HG02970 (cell line): ENCODE data around the gene NSL1.
"Not testable (repeated sequence)": the region's sequence is repeated elsewhere in the genome, so short reads cannot be mapped to it uniquely, and the experiment has no call there.

Experiments used
- ATAC-seq: cut with Tn5 transposase; IDR thresholded peaks from one replicate; pipeline ENCODE4 v1.9.1; 2021; ENCODE audit warnings: mild to moderate bottlenecking, moderate library complexity, moderate number of reproducible peaks; ENCODE audit not compliant: unreplicated experiment, low FRiP score

NSL1 gene

DNA sequence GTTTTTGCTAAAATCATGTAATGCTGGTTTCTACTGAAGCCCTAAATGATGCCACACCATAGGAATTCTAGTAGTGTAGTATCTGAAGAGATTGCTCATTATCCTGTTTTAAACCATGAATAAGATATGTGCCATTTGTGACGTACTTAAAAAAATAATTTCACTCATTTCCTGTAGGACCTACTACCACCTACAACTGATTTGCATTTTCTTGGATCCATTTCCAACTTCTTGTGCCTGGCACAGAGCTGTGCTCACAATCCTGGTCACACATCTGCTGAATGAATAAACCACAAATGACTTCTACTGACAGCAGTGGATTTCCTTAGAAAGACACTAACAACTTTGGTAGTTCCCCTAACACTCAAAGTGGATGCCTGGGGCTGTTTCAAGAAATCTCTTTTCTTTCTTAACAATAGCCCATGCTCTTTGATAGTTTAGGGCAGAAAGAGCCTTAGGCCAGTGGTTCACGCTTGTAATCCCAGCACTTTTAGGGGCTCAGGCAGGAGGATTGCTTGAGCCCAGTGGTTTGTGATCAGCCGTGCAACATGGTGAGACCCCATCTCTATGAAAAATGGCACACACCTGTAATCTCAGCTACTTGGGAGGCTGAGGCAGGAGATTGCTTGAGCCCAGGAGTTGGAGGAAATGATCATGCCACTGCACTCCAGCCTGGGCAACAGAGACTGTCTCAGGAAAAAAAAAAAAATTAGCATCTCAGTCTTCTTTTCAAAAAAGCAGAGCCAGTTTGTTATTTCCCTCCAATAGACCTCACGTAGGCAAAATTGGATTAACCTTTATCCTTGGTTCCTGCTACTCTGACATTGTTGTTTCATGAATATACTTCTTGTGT is 78.9 kb downstream of the NSL1 start:
- no peak for ATAC-seq

DNA sequence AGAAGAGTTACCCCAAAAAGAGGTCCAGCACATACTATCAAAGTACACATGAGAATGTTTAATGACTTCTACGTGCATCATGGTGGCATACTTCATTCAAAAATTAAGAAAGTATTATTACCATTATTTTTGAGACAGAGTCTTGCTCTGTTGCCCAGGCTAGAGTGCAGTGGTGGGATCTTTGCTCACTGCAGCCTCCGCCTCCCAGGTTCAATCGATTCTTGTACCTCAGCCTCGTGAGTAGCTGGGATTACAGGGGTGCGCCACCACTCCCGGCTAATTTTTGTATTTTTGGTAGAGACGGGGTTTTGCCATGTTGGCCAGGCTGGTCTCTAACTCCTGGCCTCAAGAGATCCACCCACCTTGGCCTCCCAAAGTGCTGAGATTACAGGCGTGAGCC is 79.6 kb downstream of the NSL1 start:
- not testable (repeated sequence) for ATAC-seq

DNA sequence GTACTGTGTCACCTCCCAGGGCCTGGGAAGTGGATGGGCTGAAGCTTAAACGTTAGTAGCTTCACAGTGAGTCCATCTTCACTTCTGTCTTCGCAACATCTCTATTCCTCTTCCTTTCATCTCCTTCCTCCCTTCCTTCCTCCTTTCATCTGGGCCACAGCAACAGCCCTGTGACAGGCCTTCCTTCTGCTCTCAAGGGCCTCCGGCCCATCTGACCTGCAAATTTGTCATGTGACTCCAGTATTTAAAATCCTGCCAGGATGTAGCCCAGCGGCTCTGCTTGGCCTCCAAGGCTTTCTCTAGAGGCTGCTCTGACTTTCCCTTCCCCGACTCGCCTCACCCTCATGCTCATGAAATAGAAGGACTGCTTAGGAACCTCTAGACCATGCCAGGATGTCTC is 81.0 kb downstream of the NSL1 start:
- ATAC-seq, result no peak

DNA sequence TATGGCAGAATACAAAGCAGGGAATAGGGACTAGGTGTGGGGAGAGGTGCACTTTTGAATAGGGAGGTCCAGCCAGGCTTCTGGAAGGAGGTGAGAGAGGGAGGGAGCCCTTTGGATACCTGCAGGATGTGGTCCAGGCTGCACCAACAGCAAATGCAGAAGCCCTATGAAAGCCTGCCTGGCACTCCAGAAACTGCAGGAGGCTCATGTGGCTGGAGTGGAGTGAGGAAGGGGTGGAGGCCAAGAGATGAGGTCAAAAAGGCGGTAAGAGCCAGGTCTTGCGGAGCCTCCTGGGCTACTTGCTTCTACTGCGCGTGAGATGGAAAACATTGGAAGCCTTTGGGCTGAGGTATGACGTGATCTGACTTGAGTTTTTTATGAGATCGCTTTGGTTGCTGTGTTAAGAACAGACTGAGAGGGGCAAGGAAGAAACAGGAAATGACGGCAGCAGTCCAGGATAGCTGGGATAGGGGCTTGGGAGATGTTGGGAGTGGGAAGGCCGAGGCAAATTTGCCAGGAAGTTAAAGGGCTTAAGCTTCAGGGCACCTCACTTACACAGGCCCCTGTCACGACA is 87.5 kb downstream of the NSL1 start:
- no peak for ATAC-seq

DNA sequence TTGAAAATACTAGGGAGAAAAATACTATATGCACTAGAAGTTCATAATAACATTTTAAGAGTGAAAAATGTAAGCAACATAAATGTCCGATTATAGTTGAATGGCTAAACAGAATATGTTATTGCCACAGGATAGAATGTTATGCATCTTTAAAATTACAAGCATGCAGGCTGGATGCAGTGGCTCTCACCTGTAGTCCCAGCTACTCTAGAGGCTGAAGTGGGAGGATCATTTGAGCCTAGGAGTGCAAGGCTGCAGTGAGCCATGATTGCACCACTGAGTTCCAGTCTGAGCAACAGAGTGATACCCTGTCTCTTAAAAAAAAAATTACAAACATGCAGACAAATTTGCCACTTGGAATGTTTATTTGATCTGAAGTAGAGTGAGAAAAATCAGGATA is 88.9 kb downstream of the NSL1 start:
- ATAC-seq, result no peak

DNA sequence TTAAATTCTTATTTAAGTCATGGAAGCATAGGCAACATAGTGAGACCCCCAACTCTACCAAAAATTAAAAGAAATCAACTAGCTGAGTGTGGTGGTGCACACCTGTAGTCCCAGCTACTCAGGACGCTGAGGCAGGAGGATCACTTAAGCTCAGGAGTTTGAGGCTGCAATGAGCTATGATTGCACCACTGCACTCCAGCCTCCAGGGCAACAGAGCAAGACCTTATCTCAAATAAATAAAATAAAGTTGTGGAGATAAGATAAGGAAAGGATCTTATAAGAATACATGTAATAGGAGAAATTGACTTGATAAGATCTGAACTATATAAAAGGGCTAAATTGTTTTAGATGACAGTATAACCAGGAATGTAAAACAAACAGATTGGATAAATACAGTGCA is 89.7 kb downstream of the NSL1 start:
- ATAC-seq, result no peak

DNA sequence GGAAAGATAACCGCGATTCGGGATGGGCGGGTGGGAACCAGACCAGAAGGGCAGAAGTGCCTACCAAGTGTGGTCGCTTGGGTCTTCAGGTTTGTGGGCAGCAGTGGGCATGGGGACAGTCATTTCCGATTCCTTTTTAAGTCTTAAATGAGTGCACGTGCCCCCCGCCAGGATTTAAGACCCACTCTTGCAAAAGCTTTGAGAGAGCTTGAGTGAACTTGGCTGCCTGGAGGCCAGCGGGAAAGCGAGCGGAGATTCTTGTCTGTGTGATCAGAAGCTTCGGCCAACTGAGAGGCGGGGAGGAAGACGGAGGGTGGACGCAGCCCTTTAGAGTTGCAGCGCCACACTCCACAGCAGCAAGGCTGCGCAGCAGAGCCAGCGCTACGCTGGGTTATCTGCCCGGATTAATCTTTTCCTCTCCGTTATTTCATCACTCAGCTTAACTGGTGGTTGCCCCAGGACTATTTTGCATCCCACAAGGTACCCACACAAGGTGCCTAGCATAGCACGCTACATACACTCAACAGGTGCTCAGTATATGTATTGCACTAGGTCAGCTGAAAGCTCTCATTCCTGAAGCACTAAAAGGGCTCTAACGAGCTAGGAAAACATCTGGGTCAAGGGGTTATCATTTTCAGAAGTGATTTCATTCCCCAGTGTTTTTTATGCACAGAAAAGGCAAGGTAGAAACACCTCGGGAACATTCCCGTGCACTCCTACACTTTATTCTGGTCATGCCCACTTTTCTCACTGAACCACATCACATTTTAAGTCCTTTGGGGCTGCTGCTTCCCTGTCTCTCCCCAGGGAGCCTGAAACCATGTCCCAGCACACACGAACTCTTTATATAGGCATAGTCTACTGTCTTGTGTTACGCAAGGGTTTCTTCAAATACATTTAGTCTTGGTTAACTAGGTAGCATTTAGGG is 90.4 kb downstream of the NSL1 start:
- ATAC-seq, result no peak

DNA sequence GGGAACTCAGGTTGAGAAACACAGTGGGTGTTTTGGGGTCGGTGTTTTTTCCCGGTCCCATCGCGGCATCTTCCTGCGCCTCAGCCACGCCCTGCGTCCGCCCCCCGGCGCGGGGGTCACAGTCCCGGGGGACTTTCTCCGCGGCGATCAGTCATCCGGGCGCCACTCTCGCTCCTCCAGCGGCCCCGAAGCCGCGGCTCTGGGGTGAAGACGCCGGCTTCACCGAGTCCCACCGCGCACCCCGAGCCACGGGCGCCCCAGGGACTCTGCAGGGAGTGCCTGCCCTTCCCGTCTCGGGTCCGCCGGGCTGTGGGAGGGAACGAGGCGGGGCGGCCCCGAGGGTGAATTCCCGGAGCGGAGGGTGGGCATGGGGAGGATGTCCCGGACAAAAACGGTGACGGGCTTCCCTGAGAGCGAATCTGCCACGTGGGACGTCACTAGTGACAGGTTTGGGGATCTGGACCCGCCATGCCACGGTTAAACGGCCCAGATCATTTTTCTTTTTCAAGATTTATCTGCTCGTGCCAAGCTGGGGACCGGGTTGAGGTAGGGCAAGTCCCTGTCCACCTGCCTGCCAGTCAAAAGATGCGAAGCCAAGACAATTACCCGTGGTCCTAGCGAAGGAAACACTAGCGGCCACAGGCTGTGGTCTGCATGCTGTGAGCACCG is 91.2 kb downstream of the NSL1 start:
- ATAC-seq, result peak; percentile 26

DNA sequence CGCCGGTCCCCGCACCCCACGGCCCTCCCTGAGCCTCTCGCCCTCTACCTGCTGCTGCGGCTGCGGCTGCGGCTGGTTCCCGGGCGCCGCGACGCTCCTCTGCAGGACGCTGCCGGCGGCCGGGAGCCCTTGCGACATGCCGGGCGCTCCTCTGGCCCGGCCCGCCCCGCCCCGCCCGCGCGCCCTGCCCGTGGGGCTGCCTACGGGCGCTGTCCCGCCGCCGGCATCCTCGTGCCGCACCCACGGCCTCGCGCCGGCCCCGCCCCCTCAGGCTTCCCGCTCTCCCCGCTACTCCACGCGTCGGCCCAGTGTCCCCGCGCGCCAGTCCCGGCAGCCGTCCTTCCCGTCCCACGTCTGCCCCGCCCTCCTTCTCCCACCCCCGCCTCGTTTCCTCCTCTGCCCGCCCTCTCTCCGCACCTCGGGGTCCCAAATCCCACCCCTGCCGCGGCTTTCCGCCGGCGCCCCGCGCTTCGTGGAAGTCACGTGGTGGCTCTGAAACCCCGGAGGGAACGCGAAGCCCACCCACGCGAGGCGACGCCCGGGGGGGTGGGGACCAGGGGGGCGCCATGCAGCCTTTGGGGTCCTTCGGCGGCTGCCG is 91.9 kb downstream of the NSL1 start, which contains the start of gene BATF3:
BATF3 (minus strand) TSS at position 216 of the 598 bp plus-strand sequence; CDS start at position 138, 78 bp downstream.
- peak; percentile 15 for ATAC-seq

DNA sequence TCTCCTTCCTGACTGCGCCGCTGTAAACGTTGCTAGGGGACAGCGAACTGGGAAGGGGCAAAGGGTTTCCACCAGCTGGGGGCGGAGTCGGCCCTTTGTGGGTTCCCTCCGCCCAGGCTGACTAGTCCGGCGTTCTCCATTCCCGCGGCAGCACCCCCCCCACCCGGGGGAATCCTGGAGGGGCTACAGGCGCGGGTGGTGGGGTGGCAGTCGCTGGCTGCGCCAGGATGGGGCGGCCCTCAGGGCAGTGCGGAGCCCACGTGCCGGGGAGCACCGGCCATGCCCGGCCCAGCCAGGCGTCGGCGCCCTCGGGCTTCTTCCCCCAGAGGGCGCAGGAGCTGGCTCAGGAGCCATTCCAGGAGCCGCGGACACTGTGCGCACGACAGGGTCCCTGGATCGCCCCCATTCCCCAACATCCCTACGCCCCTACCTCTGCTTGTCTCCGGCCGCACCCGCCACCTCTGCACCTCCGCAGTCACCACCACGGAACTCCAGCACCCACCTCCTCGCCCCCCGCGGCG is 92.4 kb downstream of the NSL1 start:
- ATAC-seq, result peak; percentile 48

DNA sequence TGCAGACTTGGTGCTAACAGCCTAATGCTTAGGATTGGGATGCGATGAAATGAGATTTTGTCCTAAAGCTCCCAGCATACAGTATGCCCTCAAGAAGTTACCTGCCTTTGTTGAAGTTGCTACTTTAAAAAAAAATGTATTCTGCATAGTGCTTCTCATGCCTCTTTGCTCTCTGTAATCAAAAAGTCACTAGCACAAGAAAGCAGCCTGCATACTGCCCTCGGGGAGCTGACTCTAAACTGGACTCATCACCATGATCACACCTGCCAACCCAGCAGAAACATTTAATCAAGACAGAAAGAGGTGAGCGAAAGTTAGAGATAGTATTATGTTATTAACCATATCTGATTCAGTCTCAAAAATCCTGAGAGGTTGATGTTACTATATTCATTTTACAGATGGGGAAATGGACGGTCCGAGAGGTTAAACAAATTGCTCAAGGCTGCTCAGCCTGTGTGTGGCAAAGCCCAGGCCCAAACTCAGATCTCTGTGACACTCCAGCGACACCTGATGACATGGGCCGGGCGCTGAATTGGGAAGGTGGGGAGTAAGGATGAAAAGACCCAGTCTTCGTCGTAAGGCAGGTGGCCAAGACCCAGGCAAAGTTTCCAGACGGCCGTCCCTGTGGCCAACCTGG is 93.0 kb downstream of the NSL1 start:
- ATAC-seq, result no peak

DNA sequence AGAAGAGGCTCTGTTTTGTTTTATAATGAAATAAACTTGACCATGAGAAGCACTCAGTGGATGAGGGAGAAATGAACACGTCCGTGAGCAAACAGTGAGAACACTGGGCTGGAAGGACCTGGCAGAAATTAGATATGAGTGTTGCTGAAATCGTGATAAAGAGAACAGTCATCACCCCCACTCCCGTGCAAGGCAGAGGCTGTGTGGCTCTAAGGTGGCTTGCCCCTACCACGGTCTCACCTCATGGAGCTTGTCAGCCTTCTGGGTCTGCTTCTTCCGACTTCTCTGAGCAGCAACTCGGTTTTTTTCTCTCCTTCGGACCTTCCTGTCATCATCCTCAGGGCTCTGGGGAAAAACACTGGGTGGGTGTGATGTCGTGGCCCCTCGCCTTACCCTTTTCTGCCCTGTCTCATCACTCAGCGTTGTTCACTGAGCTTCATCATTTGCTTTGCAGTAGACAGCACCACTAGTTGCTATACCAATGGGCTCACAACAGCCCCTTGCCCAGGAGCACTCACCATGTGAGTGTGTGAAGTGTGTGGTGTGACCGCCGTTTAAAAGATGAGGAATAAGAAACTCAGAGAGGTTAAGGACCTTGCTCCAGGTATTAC is 94.8 kb downstream of the NSL1 start:
- no peak for ATAC-seq

DNA sequence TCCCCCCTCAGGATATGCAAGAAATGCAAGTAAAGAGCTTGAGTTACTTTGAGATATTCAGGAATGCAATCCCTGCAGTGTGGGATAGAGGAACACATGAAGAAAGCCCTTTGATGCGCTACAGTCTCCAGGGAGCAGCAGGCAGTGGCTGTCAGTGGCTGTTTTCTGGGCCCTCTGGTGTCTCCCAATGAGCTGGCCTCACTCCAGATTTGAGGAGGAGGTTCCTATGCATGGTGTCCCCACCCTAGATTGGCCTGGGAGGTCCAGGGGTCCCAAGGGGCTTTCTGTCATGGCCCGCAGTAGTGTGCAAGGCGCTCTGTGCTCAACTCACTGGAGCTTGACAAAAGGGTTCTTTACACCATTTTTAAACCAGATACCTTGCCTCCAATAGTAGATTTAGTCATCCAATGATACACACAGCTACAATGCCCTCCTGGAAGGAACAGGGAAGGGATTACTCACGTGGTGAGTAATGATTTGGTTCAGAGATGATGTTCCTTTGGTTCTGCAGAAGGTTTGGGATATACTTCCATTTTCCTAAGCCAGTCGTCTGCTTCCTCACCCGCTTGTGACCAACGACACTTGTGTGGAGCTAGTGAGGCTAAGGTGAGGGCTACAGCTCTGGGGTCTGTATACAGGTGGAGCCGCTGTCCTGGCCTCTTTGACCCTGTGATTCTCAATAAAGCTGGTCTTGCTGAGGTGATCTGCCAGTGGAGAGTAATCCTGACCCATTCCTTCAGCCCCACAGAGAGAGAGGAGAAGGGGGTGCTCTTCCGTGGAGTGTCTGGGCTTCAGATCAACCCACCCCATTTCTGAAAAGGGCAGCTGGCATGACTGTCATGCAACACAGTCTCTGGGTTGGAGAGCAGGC is 98.6 kb downstream of the NSL1 start:
- no peak for ATAC-seq

DNA sequence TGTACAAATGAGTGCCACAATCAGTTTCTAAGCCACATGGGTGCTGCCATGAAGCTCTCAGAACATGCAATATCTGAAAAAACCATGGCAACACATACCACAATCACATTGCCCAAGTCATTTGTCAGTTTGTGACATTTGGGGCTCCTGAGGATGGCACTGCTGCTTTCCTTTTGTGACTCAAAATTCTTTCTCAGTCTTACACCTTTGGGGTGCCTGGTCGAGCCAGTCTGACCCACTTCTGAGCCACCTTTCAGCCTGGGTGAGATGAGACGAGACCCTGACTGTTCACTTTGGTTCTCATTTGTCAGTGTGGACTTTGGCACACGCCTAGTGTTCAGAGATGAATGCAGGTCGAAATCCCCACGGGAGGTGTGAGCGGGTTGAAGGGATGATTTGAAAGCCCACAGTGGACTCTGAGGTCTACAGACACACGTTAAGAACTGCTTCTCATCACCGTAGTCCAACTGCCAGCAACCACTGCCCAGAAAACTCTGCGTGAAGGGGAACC is 100.0 kb downstream of the NSL1 start:
- no peak for ATAC-seq

DNA sequence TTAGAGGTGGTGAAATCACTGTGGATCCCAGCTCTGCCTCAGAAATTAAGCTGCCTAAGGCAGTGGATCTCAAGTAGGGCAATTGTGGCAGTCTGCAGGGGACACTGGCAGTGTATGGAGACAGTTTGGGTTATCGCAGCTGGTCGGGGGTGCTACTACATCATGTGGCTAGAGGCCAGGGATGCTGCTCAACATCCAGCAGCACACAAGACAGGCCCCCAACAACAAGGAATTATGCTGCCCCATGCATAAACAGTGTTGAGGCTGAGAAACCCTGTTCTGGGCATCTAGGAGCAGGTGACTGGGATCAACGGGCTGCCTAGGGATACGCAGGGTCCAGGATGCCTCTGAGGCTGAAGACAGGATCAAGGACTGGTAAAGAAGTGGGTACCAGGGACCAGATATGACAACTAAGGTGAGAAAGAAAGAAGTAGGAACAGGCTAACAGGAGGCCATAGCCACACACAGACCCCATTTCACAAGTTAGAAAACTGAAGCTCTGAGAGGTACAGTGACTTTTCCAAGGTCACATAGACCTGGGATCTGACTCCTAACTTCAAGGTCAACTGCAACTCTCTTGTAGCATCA is 100.7 kb downstream of the NSL1 start:
- ATAC-seq, result no peak

DNA sequence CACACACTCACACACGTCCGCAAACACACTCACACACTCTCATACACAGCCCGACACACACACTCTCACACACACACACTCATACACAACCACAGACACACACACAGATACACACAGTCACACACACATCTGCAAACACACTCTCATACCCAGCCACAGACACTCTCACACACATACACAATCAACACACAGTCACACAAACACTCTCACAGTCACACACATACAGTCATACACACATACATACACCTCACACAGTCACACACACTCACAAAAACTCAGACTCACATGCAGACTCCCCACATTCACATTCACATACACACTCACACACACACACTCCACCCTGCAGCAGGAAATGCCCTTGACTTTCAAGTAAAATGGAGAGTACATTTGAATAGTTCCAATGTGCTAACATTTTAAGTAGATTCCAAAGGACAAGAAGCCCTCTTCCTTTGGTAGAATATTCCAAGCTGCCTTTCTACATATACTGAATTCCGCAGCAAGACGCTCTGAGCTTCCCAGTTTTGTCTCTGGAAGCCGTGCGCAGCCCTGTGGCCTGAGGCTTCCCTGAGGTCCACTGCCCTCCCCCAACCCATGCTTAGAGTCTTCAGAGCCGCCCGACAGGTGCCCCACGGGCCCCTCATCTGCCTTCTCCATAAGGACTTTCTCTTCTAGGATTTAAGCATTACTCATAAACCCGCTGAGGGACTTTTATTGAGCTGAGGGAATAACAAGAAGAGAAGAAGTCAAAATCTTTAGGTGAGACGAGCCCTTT is 101.6 kb downstream of the NSL1 start:
- ATAC-seq, result no peak
